ENCODE results near the gene VPS39. TPM values are rescaled to one million over a fixed set of nuclear protein-coding genes. Genes with fewer than 3 reads are reported as not detected.

VPS39 gene
- total RNA-seq, 3 donors from 2014 or later (not counting 1 experiment from before 2014, with no cell fraction given) = 104 to 115 (median 112) TPM

DNA sequence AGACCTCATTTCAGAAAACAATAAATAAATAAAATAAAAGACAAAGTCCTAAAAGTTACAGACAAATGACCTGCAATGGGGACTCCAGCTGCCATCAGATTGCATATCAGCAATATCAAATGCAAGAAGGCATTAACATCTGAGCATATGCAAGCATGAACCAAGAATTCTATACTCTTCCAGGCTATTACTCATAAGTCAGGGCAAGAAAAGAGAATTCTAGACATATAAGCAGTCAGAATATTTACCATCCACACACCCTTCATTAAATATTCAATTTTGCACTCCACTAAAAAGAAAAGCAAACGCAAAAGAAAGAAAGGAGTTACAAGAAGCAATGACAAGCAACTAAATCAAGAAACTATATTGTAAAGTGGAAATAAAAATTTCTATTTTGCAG, 72.8 kb downstream of the VPS39 start:
- H3K4me3 Mint-ChIP-seq = no peak overlapping the region
- TF ChIP-seq, protein P1, sequence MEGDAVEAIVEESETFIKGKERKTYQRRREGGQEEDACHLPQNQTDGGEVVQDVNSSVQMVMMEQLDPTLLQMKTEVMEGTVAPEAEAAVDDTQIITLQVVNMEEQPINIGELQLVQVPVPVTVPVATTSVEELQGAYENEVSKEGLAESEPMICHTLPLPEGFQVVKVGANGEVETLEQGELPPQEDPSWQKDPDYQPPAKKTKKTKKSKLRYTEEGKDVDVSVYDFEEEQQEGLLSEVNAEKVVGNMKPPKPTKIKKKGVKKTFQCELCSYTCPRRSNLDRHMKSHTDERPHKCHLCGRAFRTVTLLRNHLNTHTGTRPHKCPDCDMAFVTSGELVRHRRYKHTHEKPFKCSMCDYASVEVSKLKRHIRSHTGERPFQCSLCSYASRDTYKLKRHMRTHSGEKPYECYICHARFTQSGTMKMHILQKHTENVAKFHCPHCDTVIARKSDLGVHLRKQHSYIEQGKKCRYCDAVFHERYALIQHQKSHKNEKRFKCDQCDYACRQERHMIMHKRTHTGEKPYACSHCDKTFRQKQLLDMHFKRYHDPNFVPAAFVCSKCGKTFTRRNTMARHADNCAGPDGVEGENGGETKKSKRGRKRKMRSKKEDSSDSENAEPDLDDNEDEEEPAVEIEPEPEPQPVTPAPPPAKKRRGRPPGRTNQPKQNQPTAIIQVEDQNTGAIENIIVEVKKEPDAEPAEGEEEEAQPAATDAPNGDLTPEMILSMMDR (IDR thresholded peaks at IDR 0.05) = no peak
- H3K27ac Mint-ChIP-seq = no peak overlapping the region
- intact Hi-C loops (cut with micrococcal nuclease) = loop anchor here (5.0 kb wide), 1 partner anchor 148 kb away; no protein-coding TSS in a partner anchor
- no peaks in the 10 kb centered on the region for H3K36me3 ChIP-seq (ENCODE audit: control insufficient read depth, insufficient read depth, low read length)
- DNase-seq (no peak), ATAC-seq (no peak)
- H3K4me1 Mint-ChIP-seq = no peaks in the 10 kb centered on the region
- H3K9me3 ChIP-seq (ENCODE audit: control insufficient read depth, insufficient read depth, low read length) = no peaks in the 10 kb centered on the region
- peaks cover 0 to 4% of the 10 kb centered on the region in 2 donors for H3K27me3 Mint-ChIP-seq (ENCODE audit: low read depth in 2 of 2)
- no peaks in the 10 kb centered on the region for H3K27me3 ChIP-seq (ENCODE audit: control insufficient read depth, insufficient read depth, low read length)
- no peaks in the 10 kb centered on the region for H3K36me3 Mint-ChIP-seq
- H3K4me1 ChIP-seq (ENCODE audit: control insufficient read depth, insufficient read depth, low read length) = no peaks in the 10 kb centered on the region
- no peak overlapping the region for H3K4me3 ChIP-seq (ENCODE audit: low read length)
- no peak overlapping the region for H3K27ac ChIP-seq (ENCODE audit: low read length)
- H3K9me3 Mint-ChIP-seq = no peaks in the 10 kb centered on the region
- no CpG with 5 or more reads among the region's 1 CpG for WGBS (ENCODE audit: insufficient coverage)

DNA sequence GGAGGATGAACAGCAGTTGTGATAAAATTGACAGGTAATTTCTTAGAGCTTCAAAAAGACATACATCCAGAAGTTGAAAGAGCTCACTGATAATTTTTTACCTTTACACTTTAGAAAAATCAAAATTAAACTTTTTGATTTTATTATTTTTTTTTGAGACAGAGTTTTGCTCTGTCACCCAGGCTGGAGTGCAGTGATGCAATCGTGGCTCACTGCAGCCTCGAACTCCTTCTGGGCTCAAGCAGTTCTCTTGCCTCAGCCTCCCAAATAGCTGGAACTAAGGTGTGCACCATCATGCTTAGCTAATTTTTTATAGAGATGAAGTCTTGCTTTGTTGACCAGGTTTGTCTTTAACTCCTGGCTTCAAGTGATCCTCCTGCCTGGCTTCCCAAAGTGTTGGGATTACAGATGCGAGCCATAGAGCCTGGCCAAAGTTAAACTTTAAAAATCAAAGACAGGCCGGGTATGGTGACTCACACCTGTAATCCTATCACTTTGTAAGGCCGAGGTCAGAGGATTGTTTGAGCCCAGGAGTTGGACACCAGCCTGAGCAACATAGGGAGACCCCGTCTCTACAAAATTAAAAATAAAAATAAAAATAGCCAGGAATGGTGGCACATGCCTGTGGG, 73.4 kb downstream of the VPS39 start:
- TF ChIP-seq, protein P1 (IDR thresholded peaks at IDR 0.05) = no peak
- WGBS (ENCODE audit: insufficient coverage) = 95% methylated on average over 5 of the region's 6 CpGs
- ATAC-seq = no peak
- no peak overlapping the region for H3K4me3 ChIP-seq (ENCODE audit: low read length)
- no peaks in the 10 kb centered on the region for H3K4me1 ChIP-seq (ENCODE audit: control insufficient read depth, insufficient read depth, low read length)
- H3K27me3 ChIP-seq (ENCODE audit: control insufficient read depth, insufficient read depth, low read length) = no peaks in the 10 kb centered on the region
- no peaks in the 10 kb centered on the region for H3K9me3 Mint-ChIP-seq
- no peak for DNase-seq
- no peaks in the 10 kb centered on the region for H3K36me3 Mint-ChIP-seq
- H3K36me3 ChIP-seq (ENCODE audit: control insufficient read depth, insufficient read depth, low read length) = no peaks in the 10 kb centered on the region
- H3K4me3 Mint-ChIP-seq = no peak overlapping the region
- H3K4me1 Mint-ChIP-seq = no peaks in the 10 kb centered on the region
- H3K27ac ChIP-seq (ENCODE audit: low read length) = no peak overlapping the region
- H3K27ac Mint-ChIP-seq = no peak overlapping the region
- peaks cover 5 to 7% of the 10 kb centered on the region in 2 donors for H3K27me3 Mint-ChIP-seq (ENCODE audit: low read depth in 2 of 2)
- H3K9me3 ChIP-seq (ENCODE audit: control insufficient read depth, insufficient read depth, low read length) = no peaks in the 10 kb centered on the region
- intact Hi-C loops (cut with micrococcal nuclease) = loop anchor here (5.0 kb wide), 1 partner anchor 147 kb away; no protein-coding TSS in a partner anchor

DNA sequence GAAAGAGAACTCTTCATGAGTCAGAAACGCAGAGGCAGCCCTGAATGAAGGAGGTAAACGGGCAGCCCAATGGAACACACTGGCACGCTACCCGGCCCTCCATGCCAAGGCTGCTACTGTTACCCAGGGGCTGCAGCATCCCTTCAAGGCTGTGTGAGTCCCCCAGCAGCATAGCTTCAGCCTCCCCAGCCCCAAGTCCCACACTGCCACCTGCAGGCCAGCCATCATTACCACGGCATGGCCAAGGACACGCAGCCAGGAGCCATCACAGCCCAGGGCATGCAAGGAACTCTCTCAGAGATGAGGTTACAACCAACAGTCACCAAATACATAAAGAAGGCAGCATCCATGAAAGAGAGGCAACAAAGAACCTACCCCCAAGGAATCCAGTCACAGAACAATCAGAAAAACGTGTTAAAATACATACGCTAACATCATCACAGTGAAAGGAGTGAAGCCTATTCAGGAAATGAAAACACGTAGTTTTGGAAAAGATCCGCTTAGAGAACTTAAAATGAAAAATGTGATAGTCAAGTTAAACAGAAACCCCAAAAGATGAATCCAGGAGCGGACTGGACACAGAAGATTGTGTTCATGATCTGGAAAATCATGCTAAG, 74.1 kb downstream of the VPS39 start:
- Mint-ChIP-seq H3K36me3 (no peaks in the 10 kb centered on the region), H3K4me3 (no peak overlapping the region), H3K27ac (no peak overlapping the region), H3K27me3 (ENCODE audit: low read depth in 2 of 2) (peaks cover 9 to 13% of the 10 kb centered on the region in 2 donors), H3K4me1 (no peaks in the 10 kb centered on the region), H3K9me3 (no peaks in the 10 kb centered on the region)
- Histone ChIP-seq H3K4me1 (ENCODE audit: control insufficient read depth, insufficient read depth, low read length) (no peaks in the 10 kb centered on the region), H3K27ac (ENCODE audit: low read length) (no peak overlapping the region), H3K4me3 (ENCODE audit: low read length) (no peak overlapping the region), H3K9me3 (ENCODE audit: control insufficient read depth, insufficient read depth, low read length) (no peaks in the 10 kb centered on the region), H3K36me3 (ENCODE audit: control insufficient read depth, insufficient read depth, low read length) (no peaks in the 10 kb centered on the region), H3K27me3 (ENCODE audit: control insufficient read depth, insufficient read depth, low read length) (no peaks in the 10 kb centered on the region)
- ATAC-seq (peak; percentile 44 to 64 (median 63)), DNase-seq (peak in 1 of 2 donors; percentile 56)
- intact Hi-C loops (cut with micrococcal nuclease) = no loop called here
- TF ChIP-seq, protein P1 (IDR thresholded peaks at IDR 0.05) = peak; percentile 31
- 64% methylated on average over 9 of the region's 11 CpGs for WGBS (ENCODE audit: insufficient coverage)
